NCI-H748 treated with DMSO at 0.1 percent for 48 hours (cell line): ENCODE results near the gene TEKT3.

ENCODE experiments used
- DNase-seq: peaks from one replicate; lab custom pipeline; 2025; lab: John Stamatoyannopoulos, UW

The TEKT3 gene

DNA sequence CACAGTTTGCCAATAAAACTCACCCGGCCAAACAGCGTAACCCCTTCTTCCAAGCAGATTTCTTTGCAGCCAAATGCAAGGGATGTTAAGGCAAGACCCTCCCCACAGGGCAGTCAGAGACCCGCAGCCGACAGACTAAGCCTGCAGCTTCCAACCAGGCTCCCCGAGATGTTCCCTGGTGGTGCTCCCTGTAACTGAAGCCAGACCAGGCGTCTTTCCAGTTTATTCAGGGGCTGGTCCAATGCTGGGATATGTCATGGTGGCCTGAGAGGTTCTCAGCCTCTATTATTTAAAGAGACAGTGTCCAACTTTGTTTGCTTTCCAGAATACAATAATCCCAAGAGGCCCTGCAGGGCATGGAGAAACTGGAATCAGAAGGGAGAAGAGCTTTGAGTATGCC, 76.3 kb downstream of the TEKT3 start, which contains the start of gene PMP22:
TSS of gene PMP22 (minus strand) at position 196 of the 400 bp plus-strand sequence. CDS start 4,599 bp downstream, outside the sequence.
- no peak for DNase-seq

GRCh38 chr17:15264542-15264941, 76.9 kb downstream of the TEKT3 start:
- DNase-seq: no peak

DNA sequence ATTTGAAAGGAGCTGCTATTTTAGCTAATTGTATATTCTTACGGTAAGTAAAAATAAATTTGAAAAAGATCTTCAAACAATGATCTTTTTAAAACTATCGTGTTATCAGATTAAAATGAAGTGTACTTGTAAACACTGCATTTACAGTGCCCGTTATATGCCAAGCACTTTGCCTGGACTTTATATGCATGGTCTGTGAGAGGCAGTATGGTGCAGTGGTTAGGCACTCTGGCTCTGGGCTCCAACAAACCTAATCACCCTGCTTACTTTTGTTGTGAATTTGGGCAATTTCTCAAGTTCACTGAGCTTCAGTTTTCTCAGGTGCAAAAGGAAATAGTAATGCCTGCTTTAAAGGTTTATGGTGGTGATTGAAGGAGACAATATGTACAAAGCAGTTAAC, 77.7 kb downstream of the TEKT3 start:
- DNase-seq: no peak

GRCh38 chr17:15263206-15263579, 78.2 kb downstream of the TEKT3 start:
- no peak for DNase-seq

DNA sequence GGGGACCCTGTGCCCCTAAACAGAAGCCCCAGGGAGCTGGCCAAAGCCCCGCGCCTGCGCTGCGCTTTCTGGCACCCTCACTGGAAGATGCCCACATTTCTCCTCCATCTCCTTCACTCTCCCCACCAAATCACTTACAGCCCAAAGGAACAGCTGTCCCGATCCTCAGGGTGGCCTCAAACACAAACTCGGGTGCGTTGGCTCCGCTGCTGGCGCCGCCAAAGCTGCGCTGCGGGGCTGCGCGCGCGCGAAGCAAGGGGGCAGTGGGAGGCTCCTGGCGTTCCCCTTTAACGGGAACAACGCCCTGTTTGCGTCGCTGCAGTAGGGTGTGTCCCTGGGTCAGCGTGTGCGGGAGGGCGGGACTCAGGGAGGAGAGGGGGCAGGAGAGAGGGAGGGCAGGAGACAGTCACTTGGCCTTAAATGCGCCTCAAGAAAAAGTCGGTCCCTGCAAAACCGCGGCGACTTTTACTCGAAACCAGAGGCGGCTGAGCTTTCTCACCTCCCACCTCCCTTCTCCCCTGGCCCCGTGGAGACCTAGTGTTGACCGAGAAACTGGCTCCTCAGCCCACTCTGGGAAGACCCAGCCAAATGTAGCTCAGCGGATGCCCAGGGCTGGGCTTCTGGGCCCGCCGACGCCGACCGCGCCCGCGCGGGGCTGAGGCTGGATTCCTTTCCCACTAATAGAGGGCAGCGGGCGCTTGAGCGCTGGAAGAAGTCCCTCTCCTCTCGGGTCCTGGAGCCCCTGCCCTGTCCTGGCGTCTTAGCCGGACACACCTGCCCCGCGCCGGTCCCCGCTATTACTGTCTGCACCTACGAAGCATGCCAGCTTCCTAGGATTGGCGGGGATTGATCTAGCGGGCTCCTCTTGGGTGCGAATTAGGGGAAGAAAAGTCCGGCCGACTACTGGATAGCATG, 78.8 kb downstream of the TEKT3 start:
- DNase-seq: no peak

GRCh38 chr17:15261802-15262290, 79.6 kb downstream of the TEKT3 start:
- no peak for DNase-seq

DNA sequence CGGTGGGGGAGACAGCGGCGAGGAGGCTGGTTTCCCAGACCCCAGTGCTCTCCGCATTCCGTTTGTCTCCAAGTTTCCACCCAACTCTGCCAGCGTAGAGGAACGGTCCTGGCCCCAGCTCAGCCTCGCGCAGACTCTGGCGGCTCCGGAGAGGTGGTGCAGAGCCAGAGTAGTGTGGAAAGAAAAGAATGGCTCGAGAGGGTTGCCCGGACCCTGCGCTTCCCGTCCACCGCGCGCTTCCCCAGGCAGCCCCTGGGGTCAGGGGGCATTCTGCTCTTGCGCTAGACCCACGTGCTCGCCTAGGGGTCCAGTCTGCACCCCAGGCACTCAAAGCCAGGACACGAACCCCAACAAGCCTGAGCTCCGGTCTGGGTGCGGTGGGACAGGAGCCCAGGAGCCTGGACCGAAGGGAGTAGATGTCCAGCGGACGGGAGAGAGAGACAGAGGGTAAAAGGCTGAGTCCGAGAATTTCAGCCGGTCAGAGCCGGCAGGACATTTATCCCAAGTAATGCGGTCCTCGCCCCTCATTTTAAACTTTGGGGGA, 80.1 kb downstream of the TEKT3 start:
- DNase-seq: no peak

DNA sequence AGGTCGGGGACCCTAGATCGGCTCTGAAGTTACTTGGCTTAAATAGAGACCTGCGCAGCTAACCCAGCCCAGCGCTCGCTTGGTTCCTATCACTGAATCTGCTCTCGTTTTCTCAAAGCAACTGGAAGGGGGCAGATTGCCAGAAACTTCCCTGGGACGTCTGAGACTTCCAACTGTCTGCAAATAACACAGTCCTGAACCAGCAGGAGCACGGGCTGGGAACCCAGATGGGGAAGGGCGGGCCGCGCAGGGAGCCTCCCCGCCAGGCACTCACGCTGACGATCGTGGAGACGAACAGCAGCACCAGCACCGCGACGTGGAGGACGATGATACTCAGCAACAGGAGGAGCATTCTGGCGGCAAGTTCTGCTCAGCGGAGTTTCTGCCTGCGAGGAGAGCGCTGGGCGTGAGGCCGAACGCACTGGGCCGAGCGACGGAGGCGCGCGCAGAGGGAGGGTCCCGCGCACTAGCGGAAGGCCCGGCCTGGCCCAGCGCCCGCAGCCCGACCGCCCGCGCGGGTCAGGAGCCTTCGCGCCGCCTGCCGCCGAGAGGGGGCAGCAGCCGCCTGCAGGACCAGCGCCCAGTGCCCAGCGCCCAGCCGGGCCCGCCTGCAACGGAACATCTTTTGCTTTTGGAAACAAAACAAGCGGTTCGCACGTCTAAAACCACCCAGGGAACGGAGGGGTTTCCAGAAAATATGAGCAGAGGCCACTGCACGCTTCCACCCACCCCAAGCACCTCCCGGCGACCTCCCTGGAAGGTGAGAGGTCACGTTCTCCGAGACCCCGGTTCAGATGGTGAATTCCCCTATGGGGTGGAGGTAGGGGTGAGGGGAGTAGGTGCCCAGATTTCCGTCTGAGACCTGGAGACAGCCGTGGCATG, 80.8 kb downstream of the TEKT3 start:
- peak; percentile 27 for DNase-seq

GRCh38 chr17:15257796-15258512, 83.4 kb downstream of the TEKT3 start:
- no peak for DNase-seq

- DNase-seq: no peak
These were observed 84.1 kb downstream of the TEKT3 start for GRCh38 chr17:15257258-15257788.

- no peak for DNase-seq
These were observed 84.7 kb downstream of the TEKT3 start for GRCh38 chr17:15256689-15257088.

GRCh38 chr17:15255713-15256454, 85.5 kb downstream of the TEKT3 start:
- no peak for DNase-seq
